Fibroblast of gingiva (primary cell): ENCODE results near the gene CXCR4.

ENCODE experiments used
- DNase-seq: peaks from one replicate; pipeline ENCODE4 v3.0.0-alpha.2; 2011; ENCODE audit warnings: low read depth

Gene CXCR4

GRCh38 chr2:136131961-136132824 is 14.2 kb upstream of the CXCR4 start:
- DNase-seq, result no peak

- DNase-seq, result no peak
Measured at GRCh38 chr2:136131484-136131960, 13.6 kb upstream of the CXCR4 start.

GRCh38 chr2:136130511-136130910 is 12.6 kb upstream of the CXCR4 start:
- no peak for DNase-seq

GRCh38 chr2:136130045-136130444 is 12.1 kb upstream of the CXCR4 start:
- DNase-seq, result no peak

- DNase-seq, result no peak
Measured at GRCh38 chr2:136129601-136130000, 11.7 kb upstream of the CXCR4 start.

- DNase-seq, result no peak
Measured at GRCh38 chr2:136128905-136129304, 11.0 kb upstream of the CXCR4 start.

GRCh38 chr2:136128366-136128765 is 10.4 kb upstream of the CXCR4 start:
- DNase-seq, result no peak

GRCh38 chr2:136127356-136127755 is 9.4 kb upstream of the CXCR4 start:
- no peak for DNase-seq

GRCh38 chr2:136126421-136126926 is 8.5 kb upstream of the CXCR4 start:
- DNase-seq, result no peak

GRCh38 chr2:136126021-136126420 is 8.1 kb upstream of the CXCR4 start:
- DNase-seq, result no peak

- no peak for DNase-seq
Measured at GRCh38 chr2:136125236-136125635, 7.3 kb upstream of the CXCR4 start.

GRCh38 chr2:136124805-136125204 is 6.9 kb upstream of the CXCR4 start:
- no peak for DNase-seq

- no peak for DNase-seq
Measured at GRCh38 chr2:136122661-136123060, 4.7 kb upstream of the CXCR4 start.

GRCh38 chr2:136121204-136121910 is 3.4 kb upstream of the CXCR4 start:
- no peak for DNase-seq

GRCh38 chr2:136119717-136120675 is 2.0 kb upstream of the CXCR4 start:
- DNase-seq, result no peak

GRCh38 chr2:136118819-136119716 is 1.1 kb upstream of the CXCR4 start:
- DNase-seq, result no peak

- DNase-seq, result peak; percentile 25
Measured at GRCh38 chr2:136117391-136117841, 533 bp downstream of the CXCR4 start.

GRCh38 chr2:136116813-136117390 is 1.0 kb downstream of the CXCR4 start:
- DNase-seq, result no peak

- no peak for DNase-seq
Measured at GRCh38 chr2:136116151-136116812, 1.7 kb downstream of the CXCR4 start.
